B cell (primary cell): ENCODE measurements around the gene COL4A6. TPM values are rescaled to one million over a fixed set of nuclear protein-coding genes. Genes with fewer than 3 reads are reported as not detected.

Source experiments
- ATAC-seq: fragments of 200-7000 bp; cut with Tn5 transposase; one replicate; pipeline ENCODE4 v1.10.0; 2021; ENCODE audit warnings: low read depth, mild to moderate bottlenecking, moderate number of reproducible peaks, moderate library complexity
- CTCF ChIA-PET: fragments of 350-600 bp; sonication (Branson Sonifier 250); formaldehyde crosslinking; loops from one replicate; lab custom pipeline; 2021; ENCODE audit warnings: antibody characterized with exemption, inconsistent platforms; lab: Charles Lee
- POLR2A ChIA-PET: fragments of 350-600 bp; sonication (Branson Sonifier 250); formaldehyde crosslinking; loops from one replicate; lab custom pipeline; 2021; ENCODE audit warnings: antibody characterized with exemption; lab: Charles Lee
- DNase-seq: peaks from one replicate; pipeline ENCODE4 v3.0.0; 2013
- H2AFZ ChIP-seq: 2 replicates; pipeline ENCODE4 v1.6.1; 2012; ENCODE audit warnings: mild to moderate bottlenecking, low read depth, low read length; ENCODE audit not compliant: insufficient read depth, poor library complexity, severe bottlenecking
- H3K27ac ChIP-seq, 2 donors: 1 replicate in 1 of 2; 2 replicates in 1 of 2; pipeline ENCODE4 v1.5.1; 2012 to 2013; ENCODE audit warnings: low read length in 2 of 2, mild to moderate bottlenecking in 2 of 2, moderate library complexity in 1 of 2
- H3K27me3 ChIP-seq, 4 experiments: fragments of 200-600 bp in 1 of 4; sonication (generic) in 1 of 4; replicated peaks in 1 of 4; 1 replicate in 2 of 4; 2 replicates in 2 of 4; pipeline versions ENCODE4 v1.6.1 to v1.7.0; 2013 to 2016; ENCODE audit warnings: low read length in 3 of 4, mild to moderate bottlenecking in 2 of 4, mixed read lengths in 1 of 4, moderate library complexity in 1 of 4; ENCODE audit not compliant: insufficient read depth in 4 of 4, control insufficient read depth in 3 of 4; ENCODE audit errors: control extremely low read depth in 1 of 4
- H3K36me3 ChIP-seq, 2 experiments: replicated peaks in 1 of 2; 1 replicate in 1 of 2; 2 replicates in 1 of 2; pipeline versions ENCODE4 v1.6.1 to v1.7.1; 2013; ENCODE audit warnings: low read length in 1 of 2; ENCODE audit not compliant: insufficient read depth in 2 of 2, control insufficient read depth in 1 of 2; ENCODE audit errors: control extremely low read depth in 1 of 2, extremely low read depth in 1 of 2
- H3K4me1 ChIP-seq, 2 donors: fragments of 200-600 bp in 1 of 2; sonication (generic) in 1 of 2; 1 replicate in 1 of 2; 2 replicates in 1 of 2; pipeline versions ENCODE4 v1.5.1 to v1.6.1; 2013 to 2017; ENCODE audit warnings: low read length in 2 of 2; ENCODE audit not compliant: control insufficient read depth in 2 of 2, insufficient read depth in 2 of 2
- H3K4me2 ChIP-seq: replicated peaks from 2 replicates; pipeline ENCODE3; 2012; ENCODE audit warnings: mild to moderate bottlenecking, low read depth, low read length; ENCODE audit not compliant: poor library complexity, severe bottlenecking
- H3K4me3 ChIP-seq, 5 experiments: fragments of 200-600 bp in 1 of 5; sonication (generic) in 1 of 5; 1 replicate in 3 of 5; 2 replicates in 2 of 5; pipeline versions ENCODE4 v1.5.1 to v1.7.0; 2011 to 2016; ENCODE audit warnings: low read length in 4 of 5, mild to moderate bottlenecking in 4 of 5, low read depth in 2 of 5, control low read depth in 1 of 5, moderate library complexity in 1 of 5; ENCODE audit not compliant: insufficient read depth in 1 of 5; ENCODE audit errors: control extremely low read depth in 1 of 5, extremely low read depth in 1 of 5
- H3K79me2 ChIP-seq: fragments of 200-600 bp; sonication (generic); one replicate; pipeline ENCODE4 v1.6.0; 2016; ENCODE audit warnings: low read length; ENCODE audit not compliant: control insufficient read depth, insufficient read depth
- H3K9ac ChIP-seq: fragments of 200-600 bp; sonication (generic); 2 replicates; pipeline ENCODE4 v1.6.1; 2017; ENCODE audit warnings: mild to moderate bottlenecking, low read length, moderate library complexity
- H3K9me3 ChIP-seq, 3 donors: one replicate each; pipeline versions ENCODE4 v1.6.1 to v1.7.1; 2013; ENCODE audit warnings: low read length in 2 of 3; ENCODE audit not compliant: control insufficient read depth in 2 of 3, insufficient read depth in 1 of 3; ENCODE audit errors: control extremely low read depth in 1 of 3
- H4K20me1 ChIP-seq: 2 replicates; pipeline ENCODE4 v1.6.0; 2012; ENCODE audit warnings: mild to moderate bottlenecking, low read length; ENCODE audit not compliant: insufficient read depth, control insufficient read depth, poor library complexity, severe bottlenecking
- H3K27ac Mint-ChIP-seq: one replicate; pipeline ENCODE4 v1.8.0; 2021; ENCODE audit warnings: mixed read lengths
- H3K27me3 Mint-ChIP-seq: one replicate; pipeline ENCODE4 v1.8.0; 2021; ENCODE audit warnings: mixed read lengths
- H3K4me1 Mint-ChIP-seq: one replicate; pipeline ENCODE4 v1.8.0; 2021; ENCODE audit warnings: mixed read lengths
- H3K4me3 Mint-ChIP-seq: one replicate; pipeline ENCODE4 v1.8.0; 2021; ENCODE audit warnings: mixed read lengths
- H3K9me3 Mint-ChIP-seq: one replicate; pipeline ENCODE4 v1.8.0; 2022; ENCODE audit warnings: mixed read lengths; ENCODE audit not compliant: insufficient read depth
- EZH2 ChIP-seq: IDR thresholded peaks from 2 replicates; pipeline ENCODE4 v1.6.1; 2012; ENCODE audit warnings: borderline replicate concordance, low read depth, mild to moderate bottlenecking, moderate library complexity, low read length; ENCODE audit not compliant: insufficient read depth, poor library complexity, severe bottlenecking
- WGBS: methylation state at CpG from one replicate; pipeline ENCODE4 v1.1.5; 2013; ENCODE audit warnings: missing lambda C conversion rate; ENCODE audit not compliant: insufficient coverage; 5-methylcytosine and 5-hydroxymethylcytosine counted together
- intact Hi-C: fragments of 100-400 bp; cut with micrococcal nuclease; formaldehyde crosslinking; loops from one replicate; pipeline ENCODE4 v1.10.0; 2022
- polyA plus RNA-seq: library from polyadenylated mRNA; depleted of rRNA; stranded (reverse); fragments of >200 nt; gene quantifications from 2 replicates; pipeline ENCODE4 v1.2.3, GENCODE V29; 2012
- total RNA-seq, 2 donors: library from RNA; stranded (reverse); fragments of 120-200 nt in 1 of 2; gene quantifications; 1 replicate in 1 of 2; 2 replicates in 1 of 2; pipeline versions ENCODE4 v1.2.3 to v1.2.4, GENCODE V29; 2013 to 2022
- TF ChIP-seq, protein P1 (sequence below): fragments of 200-600 bp; IDR thresholded peaks from one replicate; pipeline ENCODE4 v1.8.0; 2022; ENCODE audit warnings: antibody characterized with exemption, mild to moderate bottlenecking

COL4A6 gene
- total and polyA plus RNA-seq, 2 donors (not counting 1 experiment from before 2014, with no cell fraction given), result not detected

DNA sequence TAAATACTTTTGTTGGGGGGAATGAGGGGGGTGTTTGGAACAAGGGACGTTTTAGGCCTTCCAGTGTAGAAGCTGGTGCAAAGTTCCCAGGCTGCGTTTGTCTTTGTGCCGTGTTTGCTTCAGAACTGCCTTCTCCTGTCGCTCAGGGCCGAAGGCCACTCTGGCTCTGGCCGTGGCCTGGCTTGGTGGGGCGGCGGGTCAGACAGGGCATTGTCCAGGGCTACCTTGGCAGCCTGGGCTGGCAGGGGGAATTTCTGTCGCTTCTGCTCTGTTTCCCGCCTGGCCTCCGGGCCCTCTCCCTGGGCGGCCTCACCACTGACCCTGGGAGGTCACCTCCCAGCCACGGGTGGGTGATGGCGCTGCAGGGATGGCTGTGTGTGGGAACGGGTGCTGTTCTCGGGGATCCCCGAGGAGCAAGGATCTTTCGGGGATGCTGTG lies 140.0 kb downstream of the COL4A6 start:
- H3K9me3 Mint-ChIP-seq, result no peaks in the 10 kb centered on the region
- H3K4me1 ChIP-seq, result no peaks in the 10 kb centered on the region
- no peaks in the 10 kb centered on the region for H3K9me3 ChIP-seq
- no peaks in the 10 kb centered on the region for H3K79me2 ChIP-seq
- H3K9ac ChIP-seq, result no peak overlapping the region
- H3K27ac Mint-ChIP-seq, result no peak overlapping the region
- no peak overlapping the region for H3K4me3 ChIP-seq
- ATAC-seq (no peak), DNase-seq (no peak)
- H3K4me1 Mint-ChIP-seq, result no peaks in the 10 kb centered on the region
- no peak overlapping the region for H2AFZ ChIP-seq
- no peak overlapping the region for H3K4me3 Mint-ChIP-seq
- H4K20me1 ChIP-seq, result no peaks in the 10 kb centered on the region
- WGBS, result 84% methylated on average over 14 of the region's 18 CpGs
- H3K27ac ChIP-seq, result no peak overlapping the region
- H3K27me3 Mint-ChIP-seq, result no peaks in the 10 kb centered on the region
- ChIA-PET POLR2A (no interaction called here), CTCF (no interaction called here)
- intact Hi-C loops, result no loop called here
- H3K4me2 ChIP-seq, result no peak overlapping the region
- no peaks in the 10 kb centered on the region for H3K36me3 ChIP-seq
- no peaks in the 10 kb centered on the region for H3K27me3 ChIP-seq
- TF ChIP-seq, protein P1, sequence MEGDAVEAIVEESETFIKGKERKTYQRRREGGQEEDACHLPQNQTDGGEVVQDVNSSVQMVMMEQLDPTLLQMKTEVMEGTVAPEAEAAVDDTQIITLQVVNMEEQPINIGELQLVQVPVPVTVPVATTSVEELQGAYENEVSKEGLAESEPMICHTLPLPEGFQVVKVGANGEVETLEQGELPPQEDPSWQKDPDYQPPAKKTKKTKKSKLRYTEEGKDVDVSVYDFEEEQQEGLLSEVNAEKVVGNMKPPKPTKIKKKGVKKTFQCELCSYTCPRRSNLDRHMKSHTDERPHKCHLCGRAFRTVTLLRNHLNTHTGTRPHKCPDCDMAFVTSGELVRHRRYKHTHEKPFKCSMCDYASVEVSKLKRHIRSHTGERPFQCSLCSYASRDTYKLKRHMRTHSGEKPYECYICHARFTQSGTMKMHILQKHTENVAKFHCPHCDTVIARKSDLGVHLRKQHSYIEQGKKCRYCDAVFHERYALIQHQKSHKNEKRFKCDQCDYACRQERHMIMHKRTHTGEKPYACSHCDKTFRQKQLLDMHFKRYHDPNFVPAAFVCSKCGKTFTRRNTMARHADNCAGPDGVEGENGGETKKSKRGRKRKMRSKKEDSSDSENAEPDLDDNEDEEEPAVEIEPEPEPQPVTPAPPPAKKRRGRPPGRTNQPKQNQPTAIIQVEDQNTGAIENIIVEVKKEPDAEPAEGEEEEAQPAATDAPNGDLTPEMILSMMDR, result no peak
- no peak for TF ChIP-seq EZH2

DNA sequence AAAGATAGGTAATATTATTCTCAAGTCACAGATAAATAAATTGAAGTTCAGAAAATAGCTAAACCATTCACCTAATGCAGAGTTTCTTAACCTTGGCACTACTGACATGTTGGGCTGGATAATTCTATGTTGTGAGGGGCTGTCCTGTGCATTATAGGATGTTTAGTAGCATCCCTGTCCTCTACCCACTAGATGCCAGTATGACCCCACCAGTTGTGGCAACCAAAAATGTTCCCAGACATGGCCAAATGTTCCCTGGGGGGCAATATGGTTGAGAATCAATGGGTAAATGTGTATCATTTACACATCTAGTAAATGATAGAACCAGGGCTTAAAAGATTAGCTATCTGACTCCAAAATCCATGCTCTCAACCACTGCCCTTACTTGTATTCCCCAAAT lies 140.9 kb downstream of the COL4A6 start:
- no peak overlapping the region for H3K27ac Mint-ChIP-seq
- TF ChIP-seq, protein P1, result no peak
- no peak for TF ChIP-seq EZH2
- peaks cover under 1% of the 10 kb centered on the region for H3K9me3 Mint-ChIP-seq
- no peak for ATAC-seq
- no peak overlapping the region for H2AFZ ChIP-seq
- no peak overlapping the region for H3K4me2 ChIP-seq
- no peaks in the 10 kb centered on the region for H3K4me1 Mint-ChIP-seq
- no peaks in the 10 kb centered on the region for H3K9me3 ChIP-seq
- H3K36me3 ChIP-seq, result no peaks in the 10 kb centered on the region
- H3K79me2 ChIP-seq, result no peaks in the 10 kb centered on the region
- CTCF ChIA-PET, result no interaction called here
- no peak overlapping the region for H3K27ac ChIP-seq
- no peaks in the 10 kb centered on the region for H4K20me1 ChIP-seq
- no peak for DNase-seq
- H3K4me3 Mint-ChIP-seq, result no peak overlapping the region
- no peak overlapping the region for H3K4me3 ChIP-seq
- POLR2A ChIA-PET, result no interaction called here
- intact Hi-C loops, result no loop called here
- H3K27me3 Mint-ChIP-seq, result no peaks in the 10 kb centered on the region
- no peaks in the 10 kb centered on the region for H3K27me3 ChIP-seq
- no peaks in the 10 kb centered on the region for H3K4me1 ChIP-seq
- no peak overlapping the region for H3K9ac ChIP-seq
